ENCODE data around the gene DSTN.
A peak's percentile ranks its signal among the peaks of the same experiment; 100 is the strongest.

The DSTN gene

DNA sequence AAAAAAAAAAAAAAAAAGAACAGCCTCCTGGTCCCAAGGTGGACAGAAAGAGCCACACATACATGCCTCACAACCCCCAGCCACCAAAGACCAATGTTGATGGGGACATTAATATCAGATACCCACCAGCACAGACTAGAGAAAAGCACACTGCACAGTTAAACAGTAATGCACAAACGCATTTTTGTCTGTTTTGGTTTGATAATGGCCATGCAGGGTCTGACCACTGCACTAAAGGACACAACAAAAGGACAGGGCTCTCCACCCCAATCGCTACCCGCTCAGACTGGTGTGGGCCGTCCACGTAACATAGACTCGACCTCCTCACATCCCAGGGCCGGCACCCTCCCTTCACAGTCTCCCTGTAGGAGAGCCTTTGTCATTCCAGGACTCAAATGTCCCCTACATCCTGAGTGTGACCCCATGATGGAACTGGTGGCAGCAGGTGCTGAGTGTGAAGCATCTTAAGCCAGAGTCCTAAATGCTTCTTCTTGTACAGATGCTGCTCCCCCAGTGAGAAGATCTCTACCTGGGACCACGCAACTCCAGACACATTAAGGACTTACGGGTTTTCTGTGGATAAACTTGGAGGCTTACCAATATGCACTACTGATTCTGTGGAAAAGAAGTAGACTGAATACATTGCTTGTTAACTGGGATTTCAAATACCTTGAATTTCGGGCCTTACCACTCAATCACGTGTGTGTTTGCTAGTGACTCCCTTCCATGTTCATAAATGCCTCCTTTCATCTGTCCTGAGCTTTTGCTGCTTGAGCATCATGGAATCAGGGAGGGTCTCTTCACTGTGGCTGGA, 84.2 kb downstream of the DSTN start (continued):
- TF ChIP-seq ZFP30 (CRISPR knock-in tag; IDR thresholded peaks at IDR 0.05) = no peak

DNA sequence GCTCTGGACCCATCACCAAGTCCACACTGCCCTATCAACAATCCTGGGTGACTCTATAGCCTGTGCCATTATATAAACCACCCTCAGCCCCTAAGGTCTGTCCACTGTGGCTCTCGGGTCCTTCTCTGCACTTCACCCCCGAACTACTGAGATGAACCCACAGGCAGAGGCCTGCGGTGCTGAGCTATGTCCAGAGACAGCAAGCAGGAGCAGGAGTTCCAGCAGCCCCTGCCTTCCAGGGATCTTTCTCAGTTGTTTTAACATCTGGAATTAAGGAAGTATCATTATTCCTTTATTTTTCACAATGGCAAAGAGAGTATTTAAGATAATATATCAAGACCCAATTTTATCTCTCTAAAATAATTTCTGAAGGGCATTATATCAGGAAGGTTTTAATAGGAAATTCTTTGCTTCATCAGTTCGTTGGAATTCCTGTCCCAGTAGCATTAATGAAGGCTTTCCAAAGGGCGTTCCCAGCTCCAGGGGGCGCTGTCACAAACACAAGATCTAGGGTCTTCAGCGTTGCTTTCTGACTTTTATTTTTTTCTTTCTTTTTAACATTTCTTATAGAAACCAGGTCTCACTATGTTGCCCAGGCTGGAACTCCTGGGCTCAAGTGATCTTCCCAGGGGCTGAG, 84.9 kb downstream of the DSTN start:
- TF ChIP-seq, protein P1, sequence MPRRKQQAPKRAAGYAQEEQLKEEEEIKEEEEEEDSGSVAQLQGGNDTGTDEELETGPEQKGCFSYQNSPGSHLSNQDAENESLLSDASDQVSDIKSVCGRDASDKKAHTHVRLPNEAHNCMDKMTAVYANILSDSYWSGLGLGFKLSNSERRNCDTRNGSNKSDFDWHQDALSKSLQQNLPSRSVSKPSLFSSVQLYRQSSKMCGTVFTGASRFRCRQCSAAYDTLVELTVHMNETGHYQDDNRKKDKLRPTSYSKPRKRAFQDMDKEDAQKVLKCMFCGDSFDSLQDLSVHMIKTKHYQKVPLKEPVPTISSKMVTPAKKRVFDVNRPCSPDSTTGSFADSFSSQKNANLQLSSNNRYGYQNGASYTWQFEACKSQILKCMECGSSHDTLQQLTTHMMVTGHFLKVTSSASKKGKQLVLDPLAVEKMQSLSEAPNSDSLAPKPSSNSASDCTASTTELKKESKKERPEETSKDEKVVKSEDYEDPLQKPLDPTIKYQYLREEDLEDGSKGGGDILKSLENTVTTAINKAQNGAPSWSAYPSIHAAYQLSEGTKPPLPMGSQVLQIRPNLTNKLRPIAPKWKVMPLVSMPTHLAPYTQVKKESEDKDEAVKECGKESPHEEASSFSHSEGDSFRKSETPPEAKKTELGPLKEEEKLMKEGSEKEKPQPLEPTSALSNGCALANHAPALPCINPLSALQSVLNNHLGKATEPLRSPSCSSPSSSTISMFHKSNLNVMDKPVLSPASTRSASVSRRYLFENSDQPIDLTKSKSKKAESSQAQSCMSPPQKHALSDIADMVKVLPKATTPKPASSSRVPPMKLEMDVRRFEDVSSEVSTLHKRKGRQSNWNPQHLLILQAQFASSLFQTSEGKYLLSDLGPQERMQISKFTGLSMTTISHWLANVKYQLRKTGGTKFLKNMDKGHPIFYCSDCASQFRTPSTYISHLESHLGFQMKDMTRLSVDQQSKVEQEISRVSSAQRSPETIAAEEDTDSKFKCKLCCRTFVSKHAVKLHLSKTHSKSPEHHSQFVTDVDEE (CRISPR knock-in tag; IDR thresholded peaks at IDR 0.05) = no peak
- TF ChIP-seq RARB (CRISPR knock-in tag; IDR thresholded peaks at IDR 0.05) = no peak
- no peak for TF ChIP-seq ISL1 (CRISPR knock-in tag; IDR thresholded peaks at IDR 0.05)
- ATAC-seq = peak; percentile 61

DNA sequence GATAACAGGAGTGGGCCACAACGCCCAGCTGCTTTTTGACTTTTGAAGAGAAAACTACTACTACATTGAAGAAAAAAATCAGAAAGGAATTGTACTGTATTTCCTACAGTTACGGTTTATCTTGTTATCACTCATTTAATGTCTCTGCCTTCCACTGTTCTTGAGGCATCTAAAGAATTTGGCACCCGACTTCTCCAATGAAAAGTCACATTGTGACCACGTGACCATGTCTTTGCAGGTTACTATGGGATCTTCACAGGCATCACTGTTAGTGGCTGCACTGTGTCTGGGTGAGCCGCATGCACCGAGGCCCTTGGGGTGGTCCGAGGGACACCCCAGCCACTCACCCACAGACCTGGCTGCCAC, 85.4 kb downstream of the DSTN start:
- peak; percentile 33; the same call in 2 of the 3 replicates for ATAC-seq
- TF ChIP-seq ARNTL (CRISPR knock-in tag; IDR thresholded peaks at IDR 0.05; ENCODE audit: borderline replicate concordance, low read depth) (no peak), ZNF565 (CRISPR knock-in tag; conservative IDR thresholded peaks at IDR 0.05; ENCODE audit: low read depth) (no peak), TCF4 (CRISPR knock-in tag; IDR thresholded peaks at IDR 0.05; ENCODE audit: borderline replicate concordance) (no peak), OSR1 (CRISPR knock-in tag; IDR thresholded peaks at IDR 0.05) (no peak), ZNF70 (CRISPR knock-in tag; IDR thresholded peaks at IDR 0.05) (no peak), ESRRG (CRISPR knock-in tag; IDR thresholded peaks at IDR 0.05) (no peak), RARB (CRISPR knock-in tag; IDR thresholded peaks at IDR 0.05) (no peak), GLIS3 (CRISPR knock-in tag; IDR thresholded peaks at IDR 0.05) (no peak), ZFP30 (CRISPR knock-in tag; IDR thresholded peaks at IDR 0.05) (no peak), ZNF8 (CRISPR knock-in tag; IDR thresholded peaks at IDR 0.05) (no peak), BACH2 (CRISPR knock-in tag; IDR thresholded peaks at IDR 0.05; ENCODE audit: borderline replicate concordance) (no peak), ZFP3 (CRISPR knock-in tag; IDR thresholded peaks at IDR 0.05) (no peak), CSDC2 (CRISPR knock-in tag; IDR thresholded peaks at IDR 0.05) (no peak), ZC3H10 (CRISPR knock-in tag; IDR thresholded peaks at IDR 0.05) (no peak)
- TF ChIP-seq, protein P2, sequence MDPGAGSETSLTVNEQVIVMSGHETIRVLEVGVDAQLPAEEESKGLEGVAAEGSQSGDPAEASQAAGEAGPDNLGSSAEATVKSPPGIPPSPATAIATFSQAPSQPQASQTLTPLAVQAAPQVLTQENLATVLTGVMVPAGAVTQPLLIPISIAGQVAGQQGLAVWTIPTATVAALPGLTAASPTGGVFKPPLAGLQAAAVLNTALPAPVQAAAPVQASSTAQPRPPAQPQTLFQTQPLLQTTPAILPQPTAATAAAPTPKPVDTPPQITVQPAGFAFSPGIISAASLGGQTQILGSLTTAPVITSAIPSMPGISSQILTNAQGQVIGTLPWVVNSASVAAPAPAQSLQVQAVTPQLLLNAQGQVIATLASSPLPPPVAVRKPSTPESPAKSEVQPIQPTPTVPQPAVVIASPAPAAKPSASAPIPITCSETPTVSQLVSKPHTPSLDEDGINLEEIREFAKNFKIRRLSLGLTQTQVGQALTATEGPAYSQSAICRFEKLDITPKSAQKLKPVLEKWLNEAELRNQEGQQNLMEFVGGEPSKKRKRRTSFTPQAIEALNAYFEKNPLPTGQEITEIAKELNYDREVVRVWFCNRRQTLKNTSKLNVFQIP (CRISPR knock-in tag; IDR thresholded peaks at IDR 0.05; ENCODE audit: borderline replicate concordance, low read depth) = no peak
- TF ChIP-seq, protein P3, sequence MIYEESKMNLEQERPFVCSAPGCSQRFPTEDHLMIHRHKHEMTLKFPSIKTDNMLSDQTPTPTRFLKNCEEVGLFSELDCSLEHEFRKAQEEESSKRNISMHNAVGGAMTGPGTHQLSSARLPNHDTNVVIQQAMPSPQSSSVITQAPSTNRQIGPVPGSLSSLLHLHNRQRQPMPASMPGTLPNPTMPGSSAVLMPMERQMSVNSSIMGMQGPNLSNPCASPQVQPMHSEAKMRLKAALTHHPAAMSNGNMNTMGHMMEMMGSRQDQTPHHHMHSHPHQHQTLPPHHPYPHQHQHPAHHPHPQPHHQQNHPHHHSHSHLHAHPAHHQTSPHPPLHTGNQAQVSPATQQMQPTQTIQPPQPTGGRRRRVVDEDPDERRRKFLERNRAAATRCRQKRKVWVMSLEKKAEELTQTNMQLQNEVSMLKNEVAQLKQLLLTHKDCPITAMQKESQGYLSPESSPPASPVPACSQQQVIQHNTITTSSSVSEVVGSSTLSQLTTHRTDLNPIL (CRISPR knock-in tag; IDR thresholded peaks at IDR 0.05; ENCODE audit: low read depth) = no peak
- TF ChIP-seq, protein P4, sequence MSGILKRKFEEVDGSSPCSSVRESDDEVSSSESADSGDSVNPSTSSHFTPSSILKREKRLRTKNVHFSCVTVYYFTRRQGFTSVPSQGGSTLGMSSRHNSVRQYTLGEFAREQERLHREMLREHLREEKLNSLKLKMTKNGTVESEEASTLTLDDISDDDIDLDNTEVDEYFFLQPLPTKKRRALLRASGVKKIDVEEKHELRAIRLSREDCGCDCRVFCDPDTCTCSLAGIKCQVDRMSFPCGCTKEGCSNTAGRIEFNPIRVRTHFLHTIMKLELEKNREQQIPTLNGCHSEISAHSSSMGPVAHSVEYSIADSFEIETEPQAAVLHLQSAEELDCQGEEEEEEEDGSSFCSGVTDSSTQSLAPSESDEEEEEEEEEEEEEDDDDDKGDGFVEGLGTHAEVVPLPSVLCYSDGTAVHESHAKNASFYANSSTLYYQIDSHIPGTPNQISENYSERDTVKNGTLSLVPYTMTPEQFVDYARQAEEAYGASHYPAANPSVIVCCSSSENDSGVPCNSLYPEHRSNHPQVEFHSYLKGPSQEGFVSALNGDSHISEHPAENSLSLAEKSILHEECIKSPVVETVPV (CRISPR knock-in tag; IDR thresholded peaks at IDR 0.05) = no peak
- TF ChIP-seq, protein P1 (CRISPR knock-in tag; IDR thresholded peaks at IDR 0.05) = no peak
